Measurements from ENCODE around the gene TRDN. TPM values are rescaled to one million over a fixed set of nuclear protein-coding genes. Genes with fewer than 3 reads are reported as not detected.

The TRDN gene
- total RNA-seq, 2 donors from 2014 or later, result not detected

GRCh38 chr6:123509112-123509511 is 127.6 kb downstream of the TRDN start:
- intact Hi-C loops (cut with DNase I), result no loop called here
- ATAC-seq (no peak), DNase-seq (no peak)
- no peaks in the 10 kb centered on the region for H3K4me1 ChIP-seq
- 0 to 13% methylated on average over 1 of the region's 1 CpG for WGBS, 2 donors
- no peak overlapping the region for H3K27ac ChIP-seq
- TF ChIP-seq POLR2A (IDR thresholded peaks at IDR 0.05), result no peak
- no peak overlapping the region for H3K4me3 ChIP-seq
- H3K36me3 ChIP-seq (replicated peaks in 1 of 2; ENCODE audit: insufficient read depth in 1 of 2, low read depth in 2 of 2), result no peaks in the 10 kb centered on the region
- peaks cover 0 to 4% of the 10 kb centered on the region in 2 donors for H3K27me3 ChIP-seq
- no peaks in the 10 kb centered on the region for H3K9me3 ChIP-seq

GRCh38 chr6:123508290-123508689 is 128.5 kb downstream of the TRDN start:
- TF ChIP-seq POLR2A (IDR thresholded peaks at IDR 0.05), result no peak
- TF ChIP-seq, protein P1, sequence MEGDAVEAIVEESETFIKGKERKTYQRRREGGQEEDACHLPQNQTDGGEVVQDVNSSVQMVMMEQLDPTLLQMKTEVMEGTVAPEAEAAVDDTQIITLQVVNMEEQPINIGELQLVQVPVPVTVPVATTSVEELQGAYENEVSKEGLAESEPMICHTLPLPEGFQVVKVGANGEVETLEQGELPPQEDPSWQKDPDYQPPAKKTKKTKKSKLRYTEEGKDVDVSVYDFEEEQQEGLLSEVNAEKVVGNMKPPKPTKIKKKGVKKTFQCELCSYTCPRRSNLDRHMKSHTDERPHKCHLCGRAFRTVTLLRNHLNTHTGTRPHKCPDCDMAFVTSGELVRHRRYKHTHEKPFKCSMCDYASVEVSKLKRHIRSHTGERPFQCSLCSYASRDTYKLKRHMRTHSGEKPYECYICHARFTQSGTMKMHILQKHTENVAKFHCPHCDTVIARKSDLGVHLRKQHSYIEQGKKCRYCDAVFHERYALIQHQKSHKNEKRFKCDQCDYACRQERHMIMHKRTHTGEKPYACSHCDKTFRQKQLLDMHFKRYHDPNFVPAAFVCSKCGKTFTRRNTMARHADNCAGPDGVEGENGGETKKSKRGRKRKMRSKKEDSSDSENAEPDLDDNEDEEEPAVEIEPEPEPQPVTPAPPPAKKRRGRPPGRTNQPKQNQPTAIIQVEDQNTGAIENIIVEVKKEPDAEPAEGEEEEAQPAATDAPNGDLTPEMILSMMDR (IDR thresholded peaks at IDR 0.05), result no peak
- no peaks in the 10 kb centered on the region for H3K9me3 ChIP-seq
- no peak for ATAC-seq
- no peaks in the 10 kb centered on the region for H3K4me1 ChIP-seq
- DNase-seq, result no peak
- 26 to 38% methylated on average over 2 of the region's 2 CpGs for WGBS, 2 donors
- H3K4me3 ChIP-seq, result no peak overlapping the region
- H3K36me3 ChIP-seq (replicated peaks in 1 of 2; ENCODE audit: insufficient read depth in 1 of 2, low read depth in 2 of 2), result no peaks in the 10 kb centered on the region
- H3K27me3 ChIP-seq, result peaks cover 0 to 4% of the 10 kb centered on the region in 2 donors
- no peak overlapping the region for H3K27ac ChIP-seq
- intact Hi-C loops (cut with DNase I), result no loop called here

GRCh38 chr6:123507582-123507981 is 129.2 kb downstream of the TRDN start:
- no peak for DNase-seq
- ATAC-seq, result no peak
- Histone ChIP-seq H3K27me3 (peaks cover 0 to 4% of the 10 kb centered on the region in 2 donors), H3K4me3 (no peak overlapping the region), H3K4me1 (no peaks in the 10 kb centered on the region), H3K36me3 (replicated peaks in 1 of 2; ENCODE audit: insufficient read depth in 1 of 2, low read depth in 2 of 2) (no peaks in the 10 kb centered on the region), H3K9me3 (no peaks in the 10 kb centered on the region), H3K27ac (no peak overlapping the region)
- intact Hi-C loops (cut with DNase I), result no loop called here
- WGBS, 2 donors, result 34 to 55% methylated on average over 2 of the region's 2 CpGs
- TF ChIP-seq POLR2A (IDR thresholded peaks at IDR 0.05), result no peak
- TF ChIP-seq, protein P1 (IDR thresholded peaks at IDR 0.05), result no peak

DNA sequence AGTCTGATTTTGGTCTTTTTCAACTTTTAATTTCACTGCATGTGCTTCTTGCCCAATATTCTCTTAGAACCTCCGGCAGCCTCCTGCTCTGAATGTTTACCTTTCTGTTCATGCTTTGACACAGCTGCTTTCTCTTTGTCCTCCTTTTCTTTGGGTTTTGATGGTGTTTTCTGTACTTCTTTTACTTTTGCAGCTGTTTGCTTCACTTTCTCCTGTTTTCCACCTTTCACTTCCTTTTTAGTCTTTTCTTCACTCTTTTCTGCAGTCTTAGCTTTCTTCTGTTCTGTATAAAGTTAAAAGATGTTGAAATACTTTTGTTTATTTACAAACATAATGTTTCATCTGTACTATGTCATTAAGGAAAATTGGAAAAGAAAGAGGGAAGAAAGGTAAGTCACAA is 133.1 kb downstream of the TRDN start:
- no peaks in the 10 kb centered on the region for H3K36me3 ChIP-seq (replicated peaks in 1 of 2; ENCODE audit: insufficient read depth in 1 of 2, low read depth in 2 of 2)
- intact Hi-C loops (cut with DNase I), result no loop called here
- H3K4me1 ChIP-seq, result no peaks in the 10 kb centered on the region
- WGBS, 2 donors, result 17 to 28% methylated on average over 1 of the region's 1 CpG
- H3K4me3 ChIP-seq, result no peak overlapping the region
- H3K27me3 ChIP-seq, result no peaks in the 10 kb centered on the region
- no peak for DNase-seq
- no peak for ATAC-seq
- no peak overlapping the region for H3K27ac ChIP-seq
- H3K9me3 ChIP-seq, result no peaks in the 10 kb centered on the region
- TF ChIP-seq, protein P1 (IDR thresholded peaks at IDR 0.05), result no peak
- TF ChIP-seq POLR2A (IDR thresholded peaks at IDR 0.05), result no peak

GRCh38 chr6:123497025-123497424 is 139.7 kb downstream of the TRDN start:
- DNase-seq (no peak), ATAC-seq (no peak)
- Histone ChIP-seq H3K4me3 (no peak overlapping the region), H3K27me3 (no peaks in the 10 kb centered on the region), H3K36me3 (replicated peaks in 1 of 2; ENCODE audit: insufficient read depth in 1 of 2, low read depth in 2 of 2) (no peaks in the 10 kb centered on the region), H3K4me1 (no peaks in the 10 kb centered on the region), H3K27ac (no peak overlapping the region), H3K9me3 (no peaks in the 10 kb centered on the region)
- intact Hi-C loops (cut with DNase I), result no loop called here
- 83 to 86% methylated on average over 2 of the region's 2 CpGs for WGBS, 2 donors
- TF ChIP-seq, protein P1 (IDR thresholded peaks at IDR 0.05), result no peak
- no peak for TF ChIP-seq POLR2A (IDR thresholded peaks at IDR 0.05)

Data from body of pancreas (tissue), 4 donors.